ENCODE data around the gene ANTXR1.

- no peak for TF ChIP-seq USF2 (IDR thresholded peaks at IDR 0.05; ENCODE audit: borderline replicate concordance, low read depth, low read length)
- TF ChIP-seq RFX5 (IDR thresholded peaks at IDR 0.05; ENCODE audit: low read length), result no peak
- no peak for TF ChIP-seq CTCF (IDR thresholded peaks at IDR 0.05)
- TF ChIP-seq SMC3 (IDR thresholded peaks at IDR 0.05; ENCODE audit: low read depth, low read length), result no peak
- no peak for TF ChIP-seq GABPA (IDR thresholded peaks at IDR 0.05; ENCODE audit: low read depth)
- no peak for TF ChIP-seq REST (IDR thresholded peaks at IDR 0.05; ENCODE audit: low read depth, low read length)
- no peak for TF ChIP-seq YY1 (IDR thresholded peaks at IDR 0.05; ENCODE audit: low read depth)
- no peak for TF ChIP-seq RAD21 (IDR thresholded peaks at IDR 0.05; ENCODE audit: low read length)
- no peak for TF ChIP-seq PBX3 (IDR thresholded peaks at IDR 0.05)
- TF ChIP-seq RXRA (IDR thresholded peaks at IDR 0.05; ENCODE audit: borderline replicate concordance, low read depth), result no peak
- TF ChIP-seq EP300 (IDR thresholded peaks at IDR 0.05; ENCODE audit: borderline replicate concordance in 1 of 2, low read depth in 1 of 2, low read length in 1 of 2), result no peak
- TF ChIP-seq CHD2 (IDR thresholded peaks at IDR 0.05; ENCODE audit: low read length, partially characterized antibody), result no peak
- no peak for TF ChIP-seq SIN3A (IDR thresholded peaks at IDR 0.05; ENCODE audit: borderline replicate concordance, low read depth, low read length)
These were observed 89.1 kb downstream of the ANTXR1 start for GRCh38 chr2:69102041-69102593.

Data from SK-N-SH (cell line).